IMR-90 (cell line): ENCODE results near the gene IQUB. TPM values are rescaled to one million over a fixed set of nuclear protein-coding genes. Genes with fewer than 3 reads are reported as not detected.

ENCODE experiments used
- ATAC-seq: fragments of 200-7000 bp; cut with Tn5 transposase; 2 replicates; pipeline ENCODE4 v1.9.1; 2020; ENCODE audit warnings: low read depth, mild to moderate bottlenecking, moderate library complexity
- BruUV-seq: library from RNA; stranded (reverse); fragments of 400-500 nt; replicated peaks from 2 replicates; lab custom pipeline; 2021; lab: Mats Ljungman, UMichigan
- CTCF ChIA-PET: fragments of 300-600 bp; formaldehyde crosslinking; extraction: SDS; loops from one replicate; lab custom pipeline; 2021; ENCODE audit warnings: antibody characterized with exemption; lab: Yijun Ruan, JAX
- POLR2A ChIA-PET: fragments of 300-600 bp; sonication (Branson Sonifier 250); formaldehyde crosslinking; loops from one replicate; lab custom pipeline; 2022; ENCODE audit warnings: antibody characterized with exemption; ENCODE audit not compliant: unreplicated experiment; lab: Charles Lee
- DNase-seq: peaks from one replicate; pipeline ENCODE4 v3.0.0; 2013
- H2AFZ ChIP-seq: replicated peaks from 2 replicates; pipeline ENCODE3; 2013; ENCODE audit warnings: low read length, mild to moderate bottlenecking; ENCODE audit not compliant: poor library complexity
- H2AK5ac ChIP-seq: 2 replicates; pipeline ENCODE4 v1.6.1; 2013; ENCODE audit warnings: low read depth, low read length, inconsistent platforms
- H2AK9ac ChIP-seq: replicated peaks from 2 replicates; pipeline ENCODE3; 2013; ENCODE audit warnings: mild to moderate bottlenecking, low read depth, low read length, moderate library complexity; ENCODE audit not compliant: poor library complexity
- H2BK120ac ChIP-seq: 2 replicates; pipeline ENCODE4 v1.6.1; 2013; ENCODE audit warnings: low read depth, low read length, inconsistent platforms
- H2BK15ac ChIP-seq: 3 replicates; pipeline ENCODE4 v1.6.1; 2013; ENCODE audit warnings: low read depth, low read length, inconsistent platforms
- H2BK20ac ChIP-seq: 2 replicates; pipeline ENCODE4 v1.6.1; 2013; ENCODE audit warnings: low read depth, mild to moderate bottlenecking, inconsistent platforms, low read length, moderate library complexity
- H2BK5ac ChIP-seq: 2 replicates; pipeline ENCODE4 v1.6.1; 2013; ENCODE audit warnings: mild to moderate bottlenecking, low read depth, low read length, inconsistent platforms; ENCODE audit not compliant: poor library complexity, severe bottlenecking
- H3K14ac ChIP-seq: replicated peaks from 2 replicates; pipeline ENCODE4 v1.6.1; 2013; ENCODE audit warnings: low read depth, low read length, inconsistent platforms
- H3K18ac ChIP-seq: 2 replicates; pipeline ENCODE4 v1.6.1; 2013; ENCODE audit warnings: low read depth, low read length, control low read depth
- H3K23ac ChIP-seq: 2 replicates; pipeline ENCODE4 v1.6.1; 2013; ENCODE audit warnings: low read depth, low read length, inconsistent platforms
- H3K27ac ChIP-seq: 2 replicates; pipeline ENCODE4 v1.5.1; 2013; ENCODE audit warnings: mild to moderate bottlenecking, control low read depth, low read length; ENCODE audit not compliant: insufficient read depth
- H3K27me3 ChIP-seq: 2 replicates; pipeline ENCODE4 v1.6.1; 2013; ENCODE audit warnings: low read length; ENCODE audit not compliant: control insufficient read depth, insufficient read depth
- H3K36me3 ChIP-seq: 2 replicates; pipeline ENCODE4 v1.6.1; 2013; ENCODE audit warnings: low read length, mixed read lengths; ENCODE audit not compliant: control insufficient read depth, insufficient read depth
- H3K4ac ChIP-seq: 2 replicates; pipeline ENCODE4 v1.6.1; 2013; ENCODE audit warnings: low read depth, low read length, inconsistent platforms
- H3K4me1 ChIP-seq: 2 replicates; pipeline ENCODE4 v1.6.1; 2013; ENCODE audit warnings: low read length, mixed read lengths; ENCODE audit not compliant: control insufficient read depth, insufficient read depth
- H3K4me2 ChIP-seq: 2 replicates; pipeline ENCODE4 v1.6.1; 2013; ENCODE audit warnings: low read depth, mild to moderate bottlenecking, control low read depth, low read length, moderate library complexity
- H3K4me3 ChIP-seq: 2 replicates; pipeline ENCODE4 v1.5.1; 2013; ENCODE audit warnings: low read depth, mild to moderate bottlenecking, control low read depth, low read length, moderate library complexity; ENCODE audit not compliant: insufficient read depth
- H3K56ac ChIP-seq: 2 replicates; pipeline ENCODE4 v1.6.1; 2013; ENCODE audit warnings: low read length, inconsistent platforms; ENCODE audit not compliant: insufficient read depth; ENCODE audit errors: extremely low read depth
- H3K79me1 ChIP-seq, 2 experiments: 2 replicates each; pipeline ENCODE4 v1.6.1; 2013; ENCODE audit warnings: low read length in 2 of 2, inconsistent platforms in 1 of 2, low read depth in 1 of 2
- H3K9ac ChIP-seq: 2 replicates; pipeline ENCODE4 v1.6.1; 2013; ENCODE audit warnings: low read depth, low read length, control low read depth
- H3K9me1 ChIP-seq: 2 replicates; pipeline ENCODE4 v1.6.1; 2013; ENCODE audit warnings: low read length, inconsistent platforms; ENCODE audit not compliant: insufficient read depth
- H3K9me3 ChIP-seq: 2 replicates; pipeline ENCODE4 v1.6.1; 2013; ENCODE audit warnings: low read length; ENCODE audit not compliant: control insufficient read depth, insufficient read depth
- H4K20me1 ChIP-seq: 2 replicates; pipeline ENCODE4 v1.6.1; 2013; ENCODE audit warnings: low read length, inconsistent platforms; ENCODE audit not compliant: insufficient read depth
- H4K5ac ChIP-seq: 2 replicates; pipeline ENCODE4 v1.6.1; 2013; ENCODE audit warnings: mild to moderate bottlenecking, low read depth, low read length, control low read depth
- H4K8ac ChIP-seq, 2 experiments: 2 replicates each; pipeline ENCODE4 v1.6.1; 2013; ENCODE audit warnings: low read depth in 2 of 2, low read length in 2 of 2, control low read depth in 1 of 2, inconsistent platforms in 1 of 2
- H4K91ac ChIP-seq: 2 replicates; pipeline ENCODE4 v1.6.1; 2013; ENCODE audit warnings: low read depth, low read length, inconsistent platforms; ENCODE audit not compliant: insufficient read depth
- BHLHE40 ChIP-seq: fragments of 150-350 bp; IDR thresholded peaks from 2 replicates; pipeline ENCODE4 v1.6.1; 2016; ENCODE audit warnings: mild to moderate bottlenecking, low read depth, low read length
- CEBPB ChIP-seq: IDR thresholded peaks from 2 replicates; pipeline ENCODE4 v1.6.1; 2012; ENCODE audit warnings: low read depth, low read length, improper control_type of control experiment
- CHD1 ChIP-seq: IDR thresholded peaks from 2 replicates; pipeline ENCODE4 v1.6.1; 2012; ENCODE audit warnings: low read depth, low read length, improper control_type of control experiment
- MAZ ChIP-seq: IDR thresholded peaks from 2 replicates; pipeline ENCODE4 v1.6.1; 2012; ENCODE audit warnings: low read depth, mild to moderate bottlenecking, low read length, improper control_type of control experiment, moderate library complexity, borderline replicate concordance
- MXI1 ChIP-seq: IDR thresholded peaks from 2 replicates; pipeline ENCODE4 v1.6.1; 2012; ENCODE audit warnings: low read depth, mild to moderate bottlenecking, low read length, moderate library complexity, borderline replicate concordance
- NFE2L2 ChIP-seq: fragments of 150-350 bp; IDR thresholded peaks from 2 replicates; pipeline ENCODE4 v1.6.1; 2016; ENCODE audit warnings: low read depth, mild to moderate bottlenecking, low read length
- POLR2A ChIP-seq: IDR thresholded peaks from 2 replicates; pipeline ENCODE4 v1.6.1; 2012; ENCODE audit warnings: mild to moderate bottlenecking, low read depth, low read length
- RAD21 ChIP-seq: IDR thresholded peaks from 2 replicates; pipeline ENCODE4 v1.6.1; 2012; ENCODE audit warnings: low read length, improper control_type of control experiment
- RFX5 ChIP-seq: IDR thresholded peaks from 2 replicates; pipeline ENCODE4 v1.8.0; 2012; ENCODE audit warnings: low read depth, mild to moderate bottlenecking, low read length, moderate library complexity
- SMC3 ChIP-seq: fragments of 150-350 bp; IDR thresholded peaks from 2 replicates; pipeline ENCODE4 v1.6.1; 2016; ENCODE audit warnings: low read depth, mild to moderate bottlenecking, antibody characterized with exemption, low read length, moderate library complexity
- WGBS, 2 experiments: methylation state at CpG; one replicate each; pipeline versions ENCODE4 v1.1.5 to v1.1.7; 2013; ENCODE audit warnings: missing lambda C conversion rate in 2 of 2; ENCODE audit not compliant: insufficient read length in 1 of 2; ENCODE audit errors: extremely low coverage in 2 of 2; 5-methylcytosine and 5-hydroxymethylcytosine counted together
- dilution Hi-C: fragments of 300-500 bp; cut with HindIII; formaldehyde crosslinking; loops from one replicate; pipeline ENCODE4 v1.14.3; 2018; ENCODE audit warnings: low sequenced_read_pairs; ENCODE audit not compliant: unreplicated experiment
- in situ Hi-C: fragments of 300-500 bp; cut with MboI; formaldehyde crosslinking; loops from 3 replicates; pipeline ENCODE4 v1.14.3; 2019; ENCODE audit warnings: low sequenced_read_pairs, inconsistent platforms, mixed read lengths
- intact Hi-C: fragments of 100-400 bp; cut with micrococcal nuclease; formaldehyde crosslinking; loops from 2 replicates; pipeline ENCODE4 v1.10.0; 2022
- polyA plus RNA-seq, 3 experiments: library from polyadenylated mRNA; depleted of rRNA; stranded (reverse); fragments of >200 nt; gene quantifications; 2 replicates each; pipeline ENCODE4 v1.2.3, GENCODE V29; 2012; ENCODE audit warnings: low replicate concordance in 1 of 3
- total RNA-seq: library from RNA; depleted of rRNA; stranded (reverse); fragments of >200 nt; gene quantifications from 2 replicates; pipeline ENCODE4 v1.2.3, GENCODE V29; 2012
- TF ChIP-seq, protein P1 (sequence below): conservative IDR thresholded peaks from 2 replicates; pipeline ENCODE4 v1.5.1; 2012; ENCODE audit warnings: mild to moderate bottlenecking, low read depth, low read length, improper control_type of control experiment
- TF ChIP-seq, protein P2 (sequence below): fragments of 150-350 bp; IDR thresholded peaks from 2 replicates; pipeline ENCODE4 v1.6.1; 2016; ENCODE audit warnings: low read depth, mild to moderate bottlenecking, low read length, moderate library complexity, borderline replicate concordance

Gene IQUB
- total and polyA plus RNA-seq, 2 of the 4 experiments (the other 2 are of a cell fraction), result 0.05 to 0.18 TPM

- Histone ChIP-seq H3K4ac (no peak overlapping the region), H3K27ac (no peak overlapping the region), H3K4me2 (no peak overlapping the region), H2BK20ac (no peak overlapping the region), H3K23ac (no peak overlapping the region), H3K4me3 (no peak overlapping the region), H2AFZ (no peak overlapping the region), H4K8ac (no peak overlapping the region), H3K18ac (no peak overlapping the region), H2AK9ac (no peak overlapping the region), H3K9me1 (no peaks in the 10 kb centered on the region), H2BK5ac (no peak overlapping the region), H2BK120ac (no peak overlapping the region), H3K14ac (no peak overlapping the region), H4K91ac (no peak overlapping the region), H3K56ac (no peak overlapping the region), H3K9me3 (no peaks in the 10 kb centered on the region), H3K36me3 (no peaks in the 10 kb centered on the region), H3K9ac (no peak overlapping the region), H4K5ac (no peak overlapping the region), H4K20me1 (no peaks in the 10 kb centered on the region), H3K79me1 (no peaks in the 10 kb centered on the region), H2AK5ac (no peak overlapping the region), H2BK15ac (no peak overlapping the region), H3K4me1 (no peaks in the 10 kb centered on the region), H3K27me3 (no peaks in the 10 kb centered on the region)
- in situ Hi-C loops (no loop called here), intact Hi-C loops (no loop called here), dilution Hi-C loops (no loop called here)
- no TSS peak for BruUV-seq
- ATAC-seq, result no peak
- no peak for TF ChIP-seq BHLHE40
- TF ChIP-seq, protein P1, sequence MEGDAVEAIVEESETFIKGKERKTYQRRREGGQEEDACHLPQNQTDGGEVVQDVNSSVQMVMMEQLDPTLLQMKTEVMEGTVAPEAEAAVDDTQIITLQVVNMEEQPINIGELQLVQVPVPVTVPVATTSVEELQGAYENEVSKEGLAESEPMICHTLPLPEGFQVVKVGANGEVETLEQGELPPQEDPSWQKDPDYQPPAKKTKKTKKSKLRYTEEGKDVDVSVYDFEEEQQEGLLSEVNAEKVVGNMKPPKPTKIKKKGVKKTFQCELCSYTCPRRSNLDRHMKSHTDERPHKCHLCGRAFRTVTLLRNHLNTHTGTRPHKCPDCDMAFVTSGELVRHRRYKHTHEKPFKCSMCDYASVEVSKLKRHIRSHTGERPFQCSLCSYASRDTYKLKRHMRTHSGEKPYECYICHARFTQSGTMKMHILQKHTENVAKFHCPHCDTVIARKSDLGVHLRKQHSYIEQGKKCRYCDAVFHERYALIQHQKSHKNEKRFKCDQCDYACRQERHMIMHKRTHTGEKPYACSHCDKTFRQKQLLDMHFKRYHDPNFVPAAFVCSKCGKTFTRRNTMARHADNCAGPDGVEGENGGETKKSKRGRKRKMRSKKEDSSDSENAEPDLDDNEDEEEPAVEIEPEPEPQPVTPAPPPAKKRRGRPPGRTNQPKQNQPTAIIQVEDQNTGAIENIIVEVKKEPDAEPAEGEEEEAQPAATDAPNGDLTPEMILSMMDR, result no peak
- no peak for TF ChIP-seq NFE2L2
- TF ChIP-seq SMC3, result no peak
- no peak for TF ChIP-seq CEBPB
- no peak for TF ChIP-seq RFX5
- TF ChIP-seq MAZ, result no peak
- TF ChIP-seq RAD21, result no peak
- TF ChIP-seq, protein P2, sequence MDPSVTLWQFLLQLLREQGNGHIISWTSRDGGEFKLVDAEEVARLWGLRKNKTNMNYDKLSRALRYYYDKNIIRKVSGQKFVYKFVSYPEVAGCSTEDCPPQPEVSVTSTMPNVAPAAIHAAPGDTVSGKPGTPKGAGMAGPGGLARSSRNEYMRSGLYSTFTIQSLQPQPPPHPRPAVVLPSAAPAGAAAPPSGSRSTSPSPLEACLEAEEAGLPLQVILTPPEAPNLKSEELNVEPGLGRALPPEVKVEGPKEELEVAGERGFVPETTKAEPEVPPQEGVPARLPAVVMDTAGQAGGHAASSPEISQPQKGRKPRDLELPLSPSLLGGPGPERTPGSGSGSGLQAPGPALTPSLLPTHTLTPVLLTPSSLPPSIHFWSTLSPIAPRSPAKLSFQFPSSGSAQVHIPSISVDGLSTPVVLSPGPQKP, result no peak
- TF ChIP-seq MXI1, result no peak
- no peak for TF ChIP-seq CHD1
- no peak for TF ChIP-seq POLR2A
- no peak for DNase-seq
- no CpG with 5 or more reads among the region's 1 CpG for WGBS, 2 experiments
- ChIA-PET CTCF (no interaction called here), POLR2A (no interaction called here)
Observed at GRCh38 chr7:123485187-123485586, 49.2 kb downstream of the IQUB start.
